HFFc6 (cell line): Measurements from ENCODE around the gene HINT1. TPM values are rescaled to one million over a fixed set of nuclear protein-coding genes. Genes with fewer than 3 reads are reported as not detected.
A peak's percentile ranks its signal among the peaks of the same experiment; 100 is the strongest.

Source experiments
- DNase-seq: peaks from one replicate; pipeline ENCODE4 v3.0.0-alpha.2; 2018
- H3K27ac Mint-ChIP-seq: 2 replicates; pipeline ENCODE4 v1.8.0; 2020; ENCODE audit warnings: mild to moderate bottlenecking, mixed read lengths
- H3K27me3 Mint-ChIP-seq: 2 replicates; pipeline ENCODE4 v1.8.0; 2021; ENCODE audit warnings: mild to moderate bottlenecking, moderate library complexity, mixed read lengths; ENCODE audit not compliant: insufficient read depth
- H3K36me3 Mint-ChIP-seq: 2 replicates; pipeline ENCODE4 v1.8.0; 2021; ENCODE audit warnings: low read depth, mixed read lengths
- H3K4me1 Mint-ChIP-seq: 2 replicates; pipeline ENCODE4 v1.8.0; 2020; ENCODE audit warnings: low read depth, mixed read lengths
- H3K4me3 Mint-ChIP-seq: 2 replicates; pipeline ENCODE4 v1.8.0; 2020; ENCODE audit warnings: mild to moderate bottlenecking, moderate library complexity, mixed read lengths
- H3K9me3 Mint-ChIP-seq: 2 replicates; pipeline ENCODE4 v1.8.0; 2020; ENCODE audit warnings: mild to moderate bottlenecking, mixed read lengths
- CTCF ChIP-seq: fragments of 200-600 bp; sonication (generic); IDR thresholded peaks from 2 replicates; pipeline ENCODE4 v1.5.0; 2021; ENCODE audit warnings: antibody characterized with exemption, mild to moderate bottlenecking
- total RNA-seq, 6 experiments: library from RNA; stranded (reverse); fragmentation: NEBNext Ultra II Directional; extraction: Animal tissue kit (Norgen Biotek cat#: 25700); gene quantifications; 2 replicates in 1 of 6; 3 replicates in 5 of 6; pipeline ENCODE4 v1.2.3, GENCODE V29; 2021

HINT1 gene
- total RNA-seq, 6 experiments from 2014 or later: 231 to 251 (median 241) TPM

DNA sequence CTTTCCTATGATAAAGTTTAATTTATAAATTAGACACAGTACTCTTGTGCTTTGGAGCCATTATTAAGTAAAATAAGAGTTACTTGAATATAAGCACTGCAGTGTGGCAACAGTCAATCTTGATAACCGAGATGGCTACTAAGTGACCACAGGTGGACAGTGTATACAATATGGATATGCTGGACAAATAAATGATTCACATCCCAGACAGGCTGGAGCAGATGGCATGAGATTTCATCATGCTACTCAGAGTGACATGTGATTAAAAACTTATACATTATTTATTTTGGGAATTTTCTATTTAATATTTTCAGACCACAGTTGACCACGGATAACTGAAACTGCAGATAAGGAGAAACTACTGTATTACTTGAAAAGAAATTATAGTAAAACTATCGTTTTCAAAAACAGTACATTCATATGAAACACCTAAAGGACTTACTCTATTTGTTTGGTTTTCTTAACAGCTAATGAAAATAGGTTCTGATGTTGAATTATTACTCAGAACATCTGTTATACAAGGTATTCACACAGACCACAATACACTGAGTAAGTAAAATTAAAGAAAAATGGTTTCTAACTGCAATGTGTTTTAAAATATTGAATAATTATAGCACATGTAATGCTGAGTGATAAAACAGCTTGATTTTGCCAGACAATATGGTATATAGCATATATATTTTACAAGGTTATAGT, 21.7 kb upstream of the HINT1 start:
- H3K36me3 Mint-ChIP-seq: peaks cover 11% of the 10 kb centered on the region
- H3K9me3 Mint-ChIP-seq: no peaks in the 10 kb centered on the region
- no peak overlapping the region for H3K4me3 Mint-ChIP-seq
- no peaks in the 10 kb centered on the region; the same call in 1 of the 2 replicates for H3K27me3 Mint-ChIP-seq
- TF ChIP-seq CTCF: no peak
- no peak overlapping the region for H3K27ac Mint-ChIP-seq
- DNase-seq: no peak
- H3K4me1 Mint-ChIP-seq: no peaks in the 10 kb centered on the region

GRCh38 chr5:131185523-131186104, 20.6 kb upstream of the HINT1 start:
- no peak overlapping the region for H3K4me3 Mint-ChIP-seq
- H3K36me3 Mint-ChIP-seq: peaks cover 11% of the 10 kb centered on the region
- H3K9me3 Mint-ChIP-seq: no peaks in the 10 kb centered on the region
- no peak for TF ChIP-seq CTCF
- H3K27me3 Mint-ChIP-seq: no peaks in the 10 kb centered on the region; the same call in 1 of the 2 replicates
- no peak overlapping the region for H3K27ac Mint-ChIP-seq
- no peak for DNase-seq
- no peaks in the 10 kb centered on the region for H3K4me1 Mint-ChIP-seq

DNA sequence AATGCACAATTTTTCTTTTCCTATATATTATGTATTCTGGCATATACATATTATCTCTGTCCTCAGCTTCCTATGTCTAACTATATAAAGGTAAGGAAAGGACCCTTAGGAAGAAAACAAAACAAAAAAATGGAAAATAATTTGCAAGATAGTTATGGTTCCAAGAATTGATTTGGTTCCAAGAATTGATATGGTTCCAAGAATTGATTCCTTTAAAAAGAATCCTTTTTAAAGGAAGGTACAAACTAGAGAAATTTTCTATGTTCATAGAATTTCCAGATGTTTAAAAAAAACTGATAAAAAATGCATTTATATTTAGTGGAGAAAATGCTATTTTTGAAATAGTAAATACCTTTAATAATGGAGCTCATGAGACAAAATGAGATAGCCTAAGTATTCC, 17.8 kb upstream of the HINT1 start:
- Mint-ChIP-seq H3K9me3 (no peaks in the 10 kb centered on the region), H3K27me3 (no peaks in the 10 kb centered on the region), H3K4me3 (no peak overlapping the region), H3K4me1 (no peaks in the 10 kb centered on the region), H3K36me3 (no peaks in the 10 kb centered on the region), H3K27ac (no peak overlapping the region)
- DNase-seq: no peak
- no peak for TF ChIP-seq CTCF

DNA sequence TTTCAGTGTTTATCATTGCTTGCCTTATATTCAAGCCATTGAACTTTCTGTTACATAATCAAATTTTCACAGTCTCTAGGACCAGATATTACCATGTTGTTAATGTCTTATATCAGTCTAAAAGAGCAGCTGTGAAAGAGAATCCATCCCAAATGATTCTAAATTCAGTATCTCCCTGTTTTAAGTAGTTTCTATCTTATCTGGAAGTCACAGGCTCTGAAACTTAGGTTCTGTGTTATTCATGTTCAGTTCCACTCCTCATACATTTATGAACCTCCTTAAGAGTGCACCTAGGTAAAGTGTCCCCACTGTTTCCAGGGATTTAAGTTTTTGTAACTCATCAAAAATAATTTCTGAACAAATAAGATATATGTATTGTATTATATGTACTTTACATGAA, 15.4 kb upstream of the HINT1 start:
- H3K9me3 Mint-ChIP-seq: no peaks in the 10 kb centered on the region
- no peaks in the 10 kb centered on the region for H3K36me3 Mint-ChIP-seq
- no peak for DNase-seq
- no peaks in the 10 kb centered on the region for H3K27me3 Mint-ChIP-seq
- no peaks in the 10 kb centered on the region for H3K4me1 Mint-ChIP-seq
- no peak overlapping the region for H3K27ac Mint-ChIP-seq
- no peak overlapping the region for H3K4me3 Mint-ChIP-seq
- no peak for TF ChIP-seq CTCF

GRCh38 chr5:131171276-131171810, 6.3 kb upstream of the HINT1 start:
- H3K4me3 Mint-ChIP-seq: peak overlapping the region; percentile 100
- no peaks in the 10 kb centered on the region for H3K9me3 Mint-ChIP-seq
- no peak for DNase-seq
- H3K36me3 Mint-ChIP-seq: no peaks in the 10 kb centered on the region
- H3K4me1 Mint-ChIP-seq: peaks cover 23% of the 10 kb centered on the region
- H3K27ac Mint-ChIP-seq: peak overlapping the region; percentile 92
- no peak for TF ChIP-seq CTCF
- H3K27me3 Mint-ChIP-seq: peaks cover 3% of the 10 kb centered on the region; the same call in 1 of the 2 replicates
